Epithelial cell of proximal tubule (primary cell): ENCODE data around the gene MYZAP. TPM values are rescaled to one million over a fixed set of nuclear protein-coding genes. Genes with fewer than 3 reads are reported as not detected.

ENCODE experiments used
- DNase-seq: peaks from one replicate; pipeline ENCODE4 v3.0.0-alpha.2; 2011; ENCODE audit warnings: low read depth
- H3K4me3 ChIP-seq: 2 replicates; pipeline ENCODE4 v1.5.1; 2011; ENCODE audit warnings: low read depth, mild to moderate bottlenecking, low read length
- total RNA-seq: library from RNA; depleted of rRNA; stranded (reverse); fragments of >200 nt; gene quantifications from 2 replicates; pipeline ENCODE4 v1.2.3, GENCODE V29; 2015
- TF ChIP-seq, protein P1 (sequence below): conservative IDR thresholded peaks from 2 replicates; pipeline ENCODE4 v1.5.1; 2012; ENCODE audit warnings: low read depth, mild to moderate bottlenecking, low read length

Gene MYZAP
- total RNA-seq, 1 donor from 2014 or later: 0.06 TPM

DNA sequence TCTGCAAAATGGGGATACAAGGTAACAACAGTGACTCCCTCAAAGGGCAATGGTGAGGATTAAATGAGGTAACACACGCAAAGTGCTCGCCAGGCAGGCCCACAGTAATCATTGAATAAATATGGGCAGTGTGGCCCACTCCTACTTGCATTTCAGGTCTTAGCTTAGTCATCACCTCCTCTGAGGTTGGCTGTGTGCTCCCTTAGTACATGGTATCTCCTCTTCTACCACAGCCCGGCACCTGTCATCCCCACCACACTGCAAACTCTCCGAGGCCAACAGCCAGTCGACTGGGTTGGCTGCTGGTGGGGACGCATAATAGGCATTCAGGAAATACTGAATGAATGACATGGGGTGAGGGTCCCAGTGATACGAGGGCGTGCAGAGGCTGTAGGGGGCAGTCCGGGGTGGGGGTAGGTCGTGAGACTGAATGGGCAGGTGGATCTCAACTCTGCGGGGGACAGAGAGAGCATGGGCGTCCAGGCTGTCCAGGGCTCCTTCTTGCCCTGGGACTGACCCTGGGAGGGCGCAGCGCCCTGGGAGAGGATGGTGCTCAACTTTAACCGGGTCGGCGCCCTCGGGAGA, 375 bp upstream of the MYZAP start:
- TF ChIP-seq, protein P1, sequence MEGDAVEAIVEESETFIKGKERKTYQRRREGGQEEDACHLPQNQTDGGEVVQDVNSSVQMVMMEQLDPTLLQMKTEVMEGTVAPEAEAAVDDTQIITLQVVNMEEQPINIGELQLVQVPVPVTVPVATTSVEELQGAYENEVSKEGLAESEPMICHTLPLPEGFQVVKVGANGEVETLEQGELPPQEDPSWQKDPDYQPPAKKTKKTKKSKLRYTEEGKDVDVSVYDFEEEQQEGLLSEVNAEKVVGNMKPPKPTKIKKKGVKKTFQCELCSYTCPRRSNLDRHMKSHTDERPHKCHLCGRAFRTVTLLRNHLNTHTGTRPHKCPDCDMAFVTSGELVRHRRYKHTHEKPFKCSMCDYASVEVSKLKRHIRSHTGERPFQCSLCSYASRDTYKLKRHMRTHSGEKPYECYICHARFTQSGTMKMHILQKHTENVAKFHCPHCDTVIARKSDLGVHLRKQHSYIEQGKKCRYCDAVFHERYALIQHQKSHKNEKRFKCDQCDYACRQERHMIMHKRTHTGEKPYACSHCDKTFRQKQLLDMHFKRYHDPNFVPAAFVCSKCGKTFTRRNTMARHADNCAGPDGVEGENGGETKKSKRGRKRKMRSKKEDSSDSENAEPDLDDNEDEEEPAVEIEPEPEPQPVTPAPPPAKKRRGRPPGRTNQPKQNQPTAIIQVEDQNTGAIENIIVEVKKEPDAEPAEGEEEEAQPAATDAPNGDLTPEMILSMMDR: no peak
- no peak for DNase-seq
- peak overlapping the region; percentile 45 for H3K4me3 ChIP-seq

DNA sequence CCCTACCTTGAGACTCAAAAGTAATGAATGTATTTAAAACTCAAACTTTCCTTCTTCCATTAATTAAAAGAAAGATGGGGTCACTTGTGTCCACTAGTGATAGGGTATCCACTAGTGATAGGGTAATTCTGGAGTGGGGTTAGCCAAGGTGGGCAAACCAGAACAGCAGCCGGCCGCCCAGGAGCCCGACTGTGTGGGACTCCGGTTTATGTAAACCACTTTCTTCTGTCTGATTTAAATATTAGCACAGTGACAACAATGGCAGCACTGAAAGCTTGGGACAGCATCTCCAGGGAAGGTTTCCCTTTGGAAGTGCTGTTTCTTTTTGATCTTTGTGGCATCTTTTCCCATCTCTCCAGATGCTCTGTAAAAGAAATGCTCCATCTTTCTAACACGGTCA, 722 bp downstream of the MYZAP start:
- no peak overlapping the region for H3K4me3 ChIP-seq
- TF ChIP-seq, protein P1: no peak
- DNase-seq: no peak

DNA sequence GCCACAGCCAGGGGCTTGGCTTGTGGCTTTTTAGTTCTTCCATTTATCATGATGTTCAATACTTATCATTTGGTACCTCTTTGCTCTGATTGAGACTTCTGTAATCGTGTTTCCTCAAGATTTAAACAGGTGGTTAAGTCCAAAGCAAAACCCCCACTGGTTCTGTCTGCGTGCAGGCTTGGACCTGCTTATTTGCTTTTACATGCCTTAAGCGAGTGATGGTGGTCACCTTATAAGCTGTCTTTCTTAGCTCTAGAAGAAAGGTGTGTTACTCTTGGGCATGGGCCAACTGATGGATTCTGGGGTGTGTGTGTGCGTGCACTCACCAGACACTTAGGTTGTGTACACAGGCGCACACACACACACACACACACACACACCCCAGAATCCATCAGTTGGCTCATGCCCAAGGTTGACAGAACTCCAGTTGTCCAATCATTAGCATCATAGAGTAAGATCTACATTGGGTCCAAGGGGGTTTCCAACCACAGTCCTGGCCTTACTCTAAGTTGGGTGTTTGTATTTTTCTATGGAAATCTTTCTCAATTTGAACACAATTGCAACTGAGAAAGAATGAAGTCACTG, 1.2 kb downstream of the MYZAP start:
- DNase-seq: no peak
- no peak overlapping the region for H3K4me3 ChIP-seq
- TF ChIP-seq, protein P1: no peak

DNA sequence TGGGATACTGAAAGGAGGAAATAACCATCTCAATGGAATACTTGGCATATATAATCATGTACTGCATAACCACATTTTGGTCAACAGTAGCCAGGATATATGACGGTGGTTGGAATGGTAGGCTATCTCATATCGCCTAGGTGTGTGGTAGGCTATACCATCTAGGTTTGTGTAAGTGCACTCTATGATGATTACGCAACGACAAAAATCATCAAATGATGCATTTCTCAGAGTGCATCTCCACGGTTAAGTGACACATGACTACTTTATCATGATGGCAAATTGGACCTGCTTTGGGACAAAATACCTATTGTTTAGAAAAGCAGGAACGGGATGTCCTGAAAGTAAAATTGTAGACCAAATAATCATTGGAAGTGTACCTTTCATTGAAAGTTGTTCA, 2.8 kb downstream of the MYZAP start:
- TF ChIP-seq, protein P1: no peak
- H3K4me3 ChIP-seq: no peak overlapping the region
- no peak for DNase-seq

DNA sequence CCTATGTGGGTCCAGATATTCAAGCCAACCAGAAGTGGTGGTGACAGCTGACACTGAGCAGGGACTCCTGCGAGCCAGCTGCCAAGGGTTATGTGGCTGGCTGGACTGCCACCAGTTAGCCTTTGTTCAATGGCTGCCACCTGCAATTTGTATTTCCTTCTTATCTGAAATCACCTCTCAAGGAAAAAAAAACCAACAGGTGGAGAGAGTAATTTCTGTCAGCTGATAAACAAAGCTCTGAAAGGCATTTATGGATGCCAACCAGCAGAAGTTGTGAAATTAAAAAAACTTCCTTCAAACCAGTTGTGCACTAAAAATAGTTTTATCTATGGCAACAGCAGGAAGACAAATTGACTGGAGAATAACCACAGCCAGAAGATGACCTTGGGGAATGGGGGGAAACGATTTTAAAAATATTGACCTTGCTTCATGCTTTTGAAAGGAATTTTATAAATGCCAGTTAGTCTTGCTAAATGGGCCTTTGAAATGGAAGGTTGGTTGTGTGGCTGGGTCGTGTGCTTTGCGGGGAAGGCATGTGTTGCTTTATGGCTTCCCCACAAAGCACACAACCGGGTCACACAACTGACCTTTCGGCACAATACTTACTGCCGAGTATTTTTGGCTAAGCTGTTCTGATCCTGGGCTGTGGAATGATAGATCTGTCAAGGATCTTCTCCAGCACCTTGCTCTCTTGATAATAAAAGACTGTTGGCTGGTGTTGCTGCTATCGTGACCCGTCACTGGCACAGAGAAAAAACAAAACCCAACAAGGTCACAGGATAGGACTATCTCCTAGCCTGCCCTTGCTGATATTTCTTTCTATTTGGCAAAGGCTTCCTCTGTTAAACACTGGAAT, 3.5 kb downstream of the MYZAP start:
- TF ChIP-seq, protein P1: no peak
- no peak overlapping the region for H3K4me3 ChIP-seq
- DNase-seq: no peak

DNA sequence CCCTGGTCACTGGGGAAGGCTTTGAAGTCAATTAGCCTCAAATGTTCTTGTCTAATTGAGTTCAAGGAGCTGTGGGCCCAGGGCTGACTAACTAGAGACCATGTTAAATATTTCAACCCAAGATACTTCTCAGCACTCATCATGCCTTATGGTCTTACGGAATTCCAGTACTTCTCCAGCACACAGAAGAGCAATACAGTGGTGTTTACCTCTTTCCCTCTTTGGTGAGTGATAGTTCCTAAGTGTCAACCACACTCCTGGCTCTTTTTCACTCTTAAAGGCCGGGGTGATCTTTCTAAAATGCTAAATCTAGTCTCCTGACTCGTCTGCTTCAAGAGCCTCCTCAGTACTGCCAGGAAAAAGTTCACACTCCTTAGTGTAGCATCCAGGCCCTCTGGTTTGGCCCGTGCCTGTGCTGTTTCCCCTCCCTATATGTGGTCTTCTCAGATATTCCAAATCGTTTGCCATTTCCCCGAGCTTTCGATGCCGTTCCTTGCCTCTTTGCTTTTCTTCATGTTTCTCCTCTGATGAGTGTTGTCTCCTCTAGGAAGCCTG, 4.7 kb downstream of the MYZAP start:
- H3K4me3 ChIP-seq: no peak overlapping the region
- TF ChIP-seq, protein P1: no peak
- DNase-seq: no peak
